Cardiac muscle cell (in vitro differentiated cells and primary cell): ENCODE measurements around the gene GRWD1. TPM values are rescaled to one million over a fixed set of nuclear protein-coding genes. Genes with fewer than 3 reads are reported as not detected.

Experiments used
- DNase-seq, 2 donors: peaks; one replicate each; pipeline versions ENCODE4 v3.0.0 to v3.0.0-alpha.2; 2010 to 2017; ENCODE audit warnings: low read depth in 1 of 2, low spot score in 1 of 2
- H3K27ac ChIP-seq: fragments of 200-600 bp; sonication (generic); 2 replicates; pipeline ENCODE4 v1.5.1; 2016
- H3K27me3 ChIP-seq: fragments of 200-600 bp; sonication (generic); 2 replicates; pipeline ENCODE4 v1.6.0; 2016; ENCODE audit warnings: control low read depth
- H3K36me3 ChIP-seq: fragments of 200-600 bp; sonication (generic); 2 replicates; pipeline ENCODE4 v1.5.1; 2016; ENCODE audit warnings: control low read depth
- H3K4me1 ChIP-seq: fragments of 200-600 bp; sonication (generic); 2 replicates; pipeline ENCODE4 v1.8.1; 2017; ENCODE audit warnings: low read depth, mild to moderate bottlenecking, mixed run types
- H3K4me3 ChIP-seq: fragments of 200-600 bp; sonication (generic); 2 replicates; pipeline ENCODE4 v1.5.1; 2016; ENCODE audit warnings: mild to moderate bottlenecking
- H3K9me3 ChIP-seq: fragments of 200-600 bp; sonication (generic); 2 replicates; pipeline ENCODE4 v1.5.1; 2017; ENCODE audit warnings: low read depth, mild to moderate bottlenecking, control low read depth
- polyA plus RNA-seq: library from polyadenylated mRNA; unstranded; fragments of >200 nt; fragmentation: Nextera tagmentation; extraction: Ambion mirVana; gene quantifications from 2 replicates; pipeline ENCODE4 v1.2.1, GENCODE V29; 2016
- total RNA-seq: library from RNA; depleted of rRNA; stranded (reverse); fragments of >200 nt; gene quantifications from 2 replicates; pipeline ENCODE4 v1.2.3, GENCODE V29; 2016
- TF ChIP-seq, protein P1 (sequence below): IDR thresholded peaks from 2 replicates; pipeline ENCODE4 v1.5.1; 2012; ENCODE audit warnings: low read depth, mild to moderate bottlenecking, low read length

Gene GRWD1
- total and polyA plus RNA-seq, 2 experiments from 2014 or later: 24.2 to 38.6 TPM

DNA sequence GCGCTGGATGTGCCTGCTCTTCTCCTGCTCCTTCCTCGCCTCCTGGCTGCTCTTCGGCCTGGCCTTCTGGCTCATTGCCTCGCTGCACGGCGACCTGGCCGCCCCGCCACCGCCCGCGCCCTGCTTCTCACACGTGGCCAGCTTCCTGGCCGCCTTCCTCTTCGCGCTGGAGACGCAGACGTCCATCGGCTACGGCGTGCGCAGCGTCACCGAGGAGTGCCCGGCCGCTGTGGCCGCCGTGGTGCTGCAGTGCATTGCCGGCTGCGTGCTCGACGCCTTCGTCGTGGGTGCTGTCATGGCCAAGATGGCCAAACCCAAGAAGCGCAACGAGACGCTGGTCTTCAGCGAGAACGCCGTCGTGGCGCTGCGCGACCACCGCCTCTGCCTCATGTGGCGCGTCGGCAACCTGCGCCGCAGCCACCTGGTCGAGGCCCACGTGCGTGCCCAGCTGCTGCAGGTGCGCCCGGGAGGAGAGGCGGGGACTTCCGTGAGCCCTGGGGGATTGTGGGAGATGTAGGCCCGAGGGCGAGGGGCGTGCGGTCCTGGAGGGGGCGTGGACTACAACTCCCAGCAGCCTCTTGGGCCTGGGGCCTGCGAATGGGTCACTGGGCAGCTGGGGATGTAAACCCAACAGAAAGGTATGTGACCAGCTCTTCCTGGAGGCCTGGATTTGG lies 16.3 kb downstream of the GRWD1 start:
- Histone ChIP-seq H3K36me3 (peaks cover 3% of the 10 kb centered on the region), H3K4me1 (no peaks in the 10 kb centered on the region), H3K4me3 (no peak overlapping the region), H3K27ac (no peak overlapping the region), H3K27me3 (no peaks in the 10 kb centered on the region), H3K9me3 (no peaks in the 10 kb centered on the region)
- DNase-seq: peak in 1 of 2 donors; percentile 20
- TF ChIP-seq, protein P1, sequence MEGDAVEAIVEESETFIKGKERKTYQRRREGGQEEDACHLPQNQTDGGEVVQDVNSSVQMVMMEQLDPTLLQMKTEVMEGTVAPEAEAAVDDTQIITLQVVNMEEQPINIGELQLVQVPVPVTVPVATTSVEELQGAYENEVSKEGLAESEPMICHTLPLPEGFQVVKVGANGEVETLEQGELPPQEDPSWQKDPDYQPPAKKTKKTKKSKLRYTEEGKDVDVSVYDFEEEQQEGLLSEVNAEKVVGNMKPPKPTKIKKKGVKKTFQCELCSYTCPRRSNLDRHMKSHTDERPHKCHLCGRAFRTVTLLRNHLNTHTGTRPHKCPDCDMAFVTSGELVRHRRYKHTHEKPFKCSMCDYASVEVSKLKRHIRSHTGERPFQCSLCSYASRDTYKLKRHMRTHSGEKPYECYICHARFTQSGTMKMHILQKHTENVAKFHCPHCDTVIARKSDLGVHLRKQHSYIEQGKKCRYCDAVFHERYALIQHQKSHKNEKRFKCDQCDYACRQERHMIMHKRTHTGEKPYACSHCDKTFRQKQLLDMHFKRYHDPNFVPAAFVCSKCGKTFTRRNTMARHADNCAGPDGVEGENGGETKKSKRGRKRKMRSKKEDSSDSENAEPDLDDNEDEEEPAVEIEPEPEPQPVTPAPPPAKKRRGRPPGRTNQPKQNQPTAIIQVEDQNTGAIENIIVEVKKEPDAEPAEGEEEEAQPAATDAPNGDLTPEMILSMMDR: no peak

DNA sequence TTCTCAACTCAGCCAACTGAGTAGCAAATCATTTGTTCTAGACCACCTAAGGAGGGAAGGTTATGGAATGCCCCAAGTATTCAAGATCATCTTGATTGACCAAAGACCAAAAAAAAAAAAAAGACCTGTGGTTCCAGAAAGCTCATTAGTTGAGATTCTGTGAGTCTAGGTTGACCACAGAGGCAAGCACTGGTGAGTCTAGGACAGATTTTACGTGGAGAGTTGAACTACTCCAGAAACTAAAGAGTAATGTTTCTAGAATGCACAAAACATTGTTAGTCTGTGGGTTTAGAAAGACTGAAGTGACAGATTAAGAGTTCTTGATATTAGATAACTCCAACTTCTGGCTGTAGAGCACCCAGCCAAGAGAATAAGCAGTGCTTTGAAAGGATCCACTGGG lies 19.4 kb downstream of the GRWD1 start:
- H3K4me3 ChIP-seq: no peak overlapping the region
- no peak overlapping the region for H3K27ac ChIP-seq
- no peaks in the 10 kb centered on the region for H3K27me3 ChIP-seq
- TF ChIP-seq, protein P1: no peak
- DNase-seq: no peak
- H3K4me1 ChIP-seq: peaks cover 2% of the 10 kb centered on the region
- no peaks in the 10 kb centered on the region for H3K36me3 ChIP-seq
- no peaks in the 10 kb centered on the region for H3K9me3 ChIP-seq

DNA sequence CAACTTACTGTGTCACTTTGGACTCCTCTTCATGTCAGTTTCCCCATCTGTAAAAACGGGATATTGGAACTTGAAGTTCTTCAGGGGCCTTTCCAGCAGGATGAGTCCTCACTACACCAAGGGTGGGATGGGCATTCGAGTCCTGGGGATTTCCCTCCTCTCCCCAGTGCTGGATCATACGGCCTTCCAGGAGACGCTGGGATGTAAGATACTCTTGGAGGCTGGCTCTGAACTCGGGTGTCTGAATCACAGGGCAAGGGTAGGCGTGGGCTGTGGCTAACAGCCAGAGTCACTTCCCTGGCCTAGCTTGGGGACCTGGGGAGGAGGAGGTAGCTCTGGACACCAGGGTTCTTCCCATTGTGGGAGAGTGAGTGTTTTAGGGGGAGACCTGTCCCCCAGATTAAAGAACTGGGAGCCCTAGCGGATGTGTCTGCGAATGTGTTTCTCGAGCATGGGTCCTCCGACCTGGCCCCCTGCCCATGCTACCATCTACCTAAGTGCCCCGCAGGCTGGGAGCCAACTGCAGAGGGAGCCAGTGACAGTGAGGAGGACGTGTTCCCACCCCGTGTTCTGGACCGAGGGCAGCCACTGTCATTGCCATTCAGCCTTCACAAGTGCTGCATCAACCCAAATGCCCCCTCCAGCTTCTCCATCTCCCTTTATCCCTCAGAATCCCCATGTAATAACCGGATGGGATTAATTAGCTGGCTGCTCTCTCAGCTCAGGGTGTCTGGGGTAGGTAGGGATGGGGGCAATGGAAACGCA lies 21.0 kb downstream of the GRWD1 start:
- TF ChIP-seq, protein P1: no peak
- Histone ChIP-seq H3K27me3 (no peaks in the 10 kb centered on the region), H3K36me3 (peaks cover 14% of the 10 kb centered on the region), H3K9me3 (no peaks in the 10 kb centered on the region), H3K4me1 (peaks cover 5% of the 10 kb centered on the region), H3K27ac (no peak overlapping the region), H3K4me3 (no peak overlapping the region)
- peak in 1 of 2 donors; percentile 56 for DNase-seq

DNA sequence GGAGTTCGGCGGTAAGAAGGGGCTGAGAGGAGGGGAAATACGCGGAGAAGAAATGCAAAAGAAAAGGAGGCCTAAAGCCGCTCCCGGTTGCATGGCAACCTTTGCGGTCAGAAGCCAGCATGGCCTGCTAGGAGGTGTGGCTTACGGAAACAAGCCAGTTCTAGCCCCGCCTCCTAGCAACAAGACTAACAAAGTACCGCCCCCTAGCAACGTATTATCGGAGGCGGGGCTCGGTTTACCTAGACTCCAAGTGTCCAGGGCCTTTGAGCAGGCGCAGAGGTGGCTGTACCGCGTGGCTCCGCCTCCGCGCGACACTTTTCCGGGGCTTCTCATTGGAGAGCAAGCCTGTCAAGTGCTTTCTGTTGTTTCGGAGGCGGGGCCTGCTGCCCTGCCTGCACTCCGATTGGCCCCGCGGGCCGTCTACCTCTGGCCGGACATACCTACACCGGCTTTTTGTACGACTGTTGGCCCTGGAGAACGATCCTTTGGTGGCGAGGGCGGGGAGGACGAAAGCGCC lies 23.0 kb downstream of the GRWD1 start:
- TF ChIP-seq, protein P1: no peak
- Histone ChIP-seq H3K9me3 (no peaks in the 10 kb centered on the region), H3K27me3 (no peaks in the 10 kb centered on the region), H3K4me1 (peaks cover 5% of the 10 kb centered on the region), H3K4me3 (peak overlapping the region; percentile 99), H3K36me3 (peaks cover 32% of the 10 kb centered on the region), H3K27ac (peak overlapping the region; percentile 99)
- DNase-seq: peak; percentile 100

DNA sequence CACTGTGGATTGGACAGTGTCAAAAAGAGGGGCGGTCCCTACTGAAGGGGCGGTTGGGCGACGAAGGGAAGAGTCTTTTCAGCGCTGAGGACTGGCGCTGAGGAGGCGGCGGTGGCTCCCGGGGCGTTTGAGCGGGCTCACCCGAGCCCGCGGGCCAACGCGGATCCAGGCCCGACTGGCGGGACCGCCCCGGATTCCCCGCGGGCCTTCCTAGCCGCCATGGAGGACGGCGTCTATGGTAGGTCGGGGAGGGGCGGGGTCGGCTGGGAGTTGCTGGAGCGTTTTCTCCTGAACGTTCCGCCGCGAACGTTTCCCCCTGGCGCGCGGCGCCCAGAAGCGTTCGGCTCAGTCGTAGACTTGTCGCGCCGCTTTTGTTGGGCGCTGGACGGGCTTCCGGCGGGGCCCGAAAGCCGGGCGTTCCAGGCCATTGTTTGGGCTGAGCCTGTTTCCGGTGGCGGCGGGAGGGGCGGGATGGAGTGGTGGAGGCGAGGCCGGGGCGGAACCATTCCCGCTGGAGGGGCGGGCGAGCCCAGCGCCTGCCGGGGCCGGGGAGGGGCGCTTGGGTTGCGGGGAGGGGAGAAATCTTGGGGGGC lies 23.6 kb downstream of the GRWD1 start, which contains the start of gene CYTH2:
CYTH2 (plus strand) TSS at position 81 of the 593 bp plus-strand sequence; CDS start at position 220, 139 bp downstream.
- Histone ChIP-seq H3K4me3 (peak within 1 kb of the TSS; percentile 99), H3K36me3 (peaks cover 35% of the 10 kb centered on the region), H3K9me3 (no peaks in the 10 kb centered on the region), H3K27ac (peak within 1 kb of the TSS; percentile 99), H3K27me3 (no peaks in the 10 kb centered on the region), H3K4me1 (peaks cover 5% of the 10 kb centered on the region)
- DNase-seq: peak; percentile 86 to 88
- TF ChIP-seq, protein P1: no peak
